ENCODE results near the gene PI4K2A.
"Not testable (repeated sequence)": the region's sequence is repeated elsewhere in the genome, so short reads cannot be mapped to it uniquely, and the experiment has no call there.

PI4K2A gene

DNA sequence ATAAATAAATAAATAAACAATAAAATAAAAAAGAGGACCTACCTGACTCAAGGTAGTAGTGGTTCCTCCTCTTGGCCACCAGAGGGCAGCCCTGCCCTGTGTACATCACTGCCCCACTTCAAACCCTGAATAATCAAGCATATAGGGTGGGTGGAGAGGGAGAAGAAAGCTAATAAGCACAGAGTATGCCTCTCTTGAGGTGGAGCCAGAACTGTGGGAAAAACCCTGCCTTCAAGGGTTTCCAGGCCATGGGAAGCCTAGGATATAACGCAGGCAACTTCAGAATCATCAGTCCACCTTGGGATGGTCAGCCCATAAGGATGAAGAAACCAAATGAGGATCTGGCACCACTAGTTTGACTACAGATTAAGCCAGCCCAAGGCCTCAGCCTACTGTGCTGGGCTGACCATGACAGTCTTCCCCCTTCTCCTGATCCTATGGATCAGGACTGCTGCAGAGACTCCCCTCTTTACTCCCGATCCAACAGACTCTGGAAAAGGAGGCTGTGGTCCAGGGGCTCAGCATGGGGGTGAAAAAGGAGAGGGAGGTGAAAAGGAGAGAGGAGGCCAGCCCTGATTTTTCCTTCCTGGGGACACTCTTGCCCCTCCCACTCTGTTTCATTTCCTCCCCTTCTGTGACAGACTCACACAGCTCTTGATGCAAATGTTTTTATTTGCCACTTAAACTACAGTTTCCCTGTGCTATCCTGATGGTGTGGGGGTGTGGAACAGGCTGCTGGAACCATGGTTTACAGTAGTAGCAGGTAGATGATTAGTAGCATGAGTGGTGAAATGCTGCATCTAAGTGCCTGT lies 36.5 kb downstream of the PI4K2A start:
- peak; percentile 61 to 67 for DNase-seq

DNA sequence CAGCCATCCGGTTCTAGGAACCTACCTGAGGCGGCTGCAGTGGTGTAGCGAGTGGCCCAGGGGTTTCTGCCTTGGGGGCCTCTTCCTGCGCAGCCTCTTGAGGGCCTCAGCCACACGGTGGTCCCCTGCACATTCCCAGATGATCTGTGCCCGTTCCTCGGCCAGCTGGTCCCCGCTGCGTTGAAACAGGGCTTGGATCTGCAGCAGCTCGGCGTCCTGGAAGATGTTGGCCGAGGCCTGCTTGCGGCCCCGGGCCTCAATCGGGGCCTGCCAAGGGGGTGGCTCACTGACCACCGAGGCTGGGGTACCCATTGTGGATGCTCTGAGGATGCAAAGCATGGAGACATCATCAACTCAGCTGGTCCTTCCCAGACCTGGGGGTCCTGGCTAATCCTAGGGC lies 39.1 kb downstream of the PI4K2A start:
- DNase-seq: no peak

GRCh38 chr10:97682042-97682441 lies 41.6 kb downstream of the PI4K2A start:
- no peak for DNase-seq

DNA sequence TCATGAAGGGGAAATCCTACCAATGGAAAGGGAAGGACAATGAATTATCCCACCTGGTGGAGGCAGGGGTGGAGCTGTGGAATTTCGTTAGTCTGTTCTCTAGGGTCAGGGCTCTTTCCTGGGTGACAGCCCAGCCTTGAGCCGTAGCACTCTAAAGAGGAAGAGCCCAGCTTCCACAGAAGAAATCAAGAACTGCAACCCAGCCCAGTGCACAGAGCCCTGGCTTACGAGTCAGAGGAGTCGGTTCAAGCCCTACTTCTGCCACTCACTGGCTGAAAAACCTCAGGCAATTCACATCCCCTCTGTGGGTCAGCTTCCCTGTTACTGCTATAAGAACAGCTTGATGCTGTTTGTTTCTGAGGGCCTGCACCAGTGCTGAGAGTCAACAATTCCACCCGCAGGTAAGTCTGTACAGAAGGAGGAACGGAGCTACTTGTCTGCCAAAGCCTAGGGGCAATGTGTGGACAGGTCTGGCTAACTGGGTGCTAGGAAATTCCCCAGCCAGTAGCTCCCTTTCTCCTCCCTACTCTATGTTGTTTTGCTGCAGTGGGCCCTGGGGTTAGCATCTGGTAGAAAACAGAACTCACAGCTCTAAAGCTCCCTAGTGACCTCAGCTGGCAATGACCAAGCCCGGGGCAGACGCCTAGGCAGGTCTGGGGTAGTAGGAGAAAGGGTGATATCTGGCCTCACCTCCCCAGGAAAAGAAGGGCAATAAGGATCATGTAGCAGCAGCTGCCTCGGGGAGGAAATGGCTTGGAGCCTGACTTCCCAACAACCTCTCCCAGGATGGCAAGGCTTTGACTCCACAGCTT lies 43.3 kb downstream of the PI4K2A start:
- DNase-seq: no peak

- DNase-seq: not testable (repeated sequence)
These were observed 43.9 kb downstream of the PI4K2A start for GRCh38 chr10:97684368-97684713.

GRCh38 chr10:97684866-97685394 lies 44.5 kb downstream of the PI4K2A start:
- DNase-seq: no peak

DNA sequence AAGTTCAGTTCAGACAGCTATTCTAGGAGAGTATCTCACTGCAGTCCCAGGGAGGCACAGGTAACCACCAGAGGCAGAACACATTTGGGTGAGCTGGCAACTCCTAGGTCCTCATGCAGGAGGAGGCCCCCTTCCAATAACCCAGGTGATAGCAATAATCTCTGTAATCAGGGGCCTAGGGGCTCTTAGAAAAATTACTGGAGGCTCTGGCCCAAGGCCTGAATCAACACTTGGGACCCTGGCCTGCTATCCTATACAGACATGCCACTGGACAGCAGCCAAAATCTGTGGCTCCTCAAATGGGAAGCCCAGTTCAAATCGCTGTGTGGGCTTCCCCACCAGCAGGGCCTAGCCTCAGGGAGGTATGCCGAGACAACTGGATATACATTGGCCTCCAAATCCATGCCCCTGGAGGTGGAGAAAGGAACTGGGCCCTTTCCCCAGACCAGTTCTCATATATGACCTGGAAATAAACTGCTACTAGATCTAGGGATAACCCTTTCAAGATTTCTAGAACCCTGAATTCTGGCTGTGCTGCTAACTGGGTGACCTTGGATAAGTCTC lies 45.0 kb downstream of the PI4K2A start:
- DNase-seq: no peak

- peak in 1 of 2 donors; percentile 38 for DNase-seq
These were observed 46.0 kb downstream of the PI4K2A start for GRCh38 chr10:97686301-97686961.

DNA sequence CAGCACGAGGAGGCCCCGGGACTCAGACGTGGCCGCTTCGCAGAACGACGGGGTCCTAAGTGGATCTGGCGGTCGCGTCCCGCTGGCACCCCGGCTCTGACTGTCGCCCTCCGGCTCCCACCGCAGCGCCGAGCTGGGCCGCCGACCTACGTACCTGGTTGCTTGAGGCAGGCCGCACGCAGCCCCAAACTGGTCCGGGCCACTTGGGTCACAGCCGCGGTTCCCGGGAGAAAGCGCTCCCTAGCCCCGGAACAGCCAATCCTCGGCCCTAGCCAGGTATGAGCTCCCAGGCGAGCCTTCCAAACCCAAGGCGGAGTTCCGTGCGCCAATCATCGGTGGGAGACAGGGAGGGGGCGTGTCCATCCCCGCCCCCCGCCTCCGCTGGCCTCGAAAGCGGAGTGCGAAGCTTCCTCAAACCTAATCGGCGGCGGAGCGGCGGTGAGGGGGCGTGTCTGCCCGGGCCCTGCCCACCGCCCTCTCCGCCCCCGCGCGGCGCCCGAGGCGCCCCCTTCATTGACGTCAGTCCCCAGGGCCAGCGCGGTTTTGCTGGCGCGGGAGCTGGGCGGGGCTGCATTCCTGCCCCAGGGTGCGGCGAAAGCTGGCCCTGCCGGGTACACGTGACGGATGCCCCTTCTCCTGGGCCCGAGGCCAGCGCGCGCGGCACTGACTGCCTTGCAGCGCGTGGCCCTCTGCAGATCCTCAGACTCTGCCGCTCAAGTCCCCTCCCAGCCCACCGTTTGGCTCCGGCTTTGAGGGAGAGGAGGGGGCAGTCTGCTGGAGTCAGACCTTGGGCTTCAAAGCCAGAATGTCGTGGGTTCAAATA lies 46.7 kb downstream of the PI4K2A start, which contains the start of gene AVPI1:
AVPI1 (minus strand) TSS at position 280 of the 823 bp plus-strand sequence. CDS start 7,336 bp downstream, outside the sequence.
- DNase-seq: peak; percentile 95 to 97

DNA sequence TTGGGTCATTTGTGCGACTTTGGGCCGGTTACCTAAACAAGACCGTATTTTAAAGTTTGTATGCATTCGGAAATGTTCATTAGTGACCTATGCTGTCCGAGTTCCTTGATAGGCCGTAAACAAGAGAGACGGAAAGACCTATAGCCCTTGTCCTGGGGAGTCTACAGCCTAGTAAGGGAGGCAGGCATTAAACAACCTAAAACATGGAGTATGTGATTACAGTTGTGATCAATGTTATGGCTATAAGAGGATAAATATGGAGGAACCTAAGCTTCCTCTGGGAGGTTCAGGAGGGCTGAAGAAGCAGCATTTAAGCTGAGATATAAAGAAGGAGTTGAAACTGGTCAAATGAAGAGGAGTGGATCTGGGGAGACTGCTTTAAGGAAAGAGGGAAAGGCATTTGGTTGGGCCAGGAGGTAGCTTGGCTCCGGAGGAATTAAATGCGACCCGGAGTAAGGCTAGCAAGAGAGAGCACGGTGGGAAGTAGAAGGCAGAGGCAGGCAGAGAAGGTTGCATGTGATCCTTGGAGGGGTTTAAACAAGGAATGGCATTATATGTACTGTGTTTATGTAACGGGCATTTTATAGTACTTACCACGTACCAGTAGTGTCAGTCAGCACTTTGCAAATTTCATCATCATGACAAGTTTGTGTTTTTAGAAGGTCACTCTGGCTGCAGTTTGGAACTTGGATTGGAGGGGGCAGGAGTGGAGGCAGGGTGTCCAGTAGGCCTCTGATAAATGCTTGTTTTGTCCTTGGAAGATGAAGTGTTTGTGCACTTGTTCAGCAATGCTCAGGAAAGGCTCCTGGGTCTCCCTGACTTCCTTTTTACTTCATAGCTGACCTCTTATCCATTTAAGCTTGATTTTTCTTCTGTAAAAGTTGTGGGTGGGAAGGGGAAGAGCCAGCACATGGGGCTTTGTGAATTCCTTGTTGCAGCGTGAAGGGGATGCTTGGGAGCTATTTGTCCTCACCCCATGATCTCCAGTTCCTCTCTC lies 47.6 kb downstream of the PI4K2A start:
- DNase-seq: no peak

- peak in 1 of 2 donors; percentile 52 for DNase-seq
These were observed 49.1 kb downstream of the PI4K2A start for GRCh38 chr10:97689559-97690020.

GRCh38 chr10:97690133-97690532 lies 49.7 kb downstream of the PI4K2A start:
- no peak for DNase-seq

DNA sequence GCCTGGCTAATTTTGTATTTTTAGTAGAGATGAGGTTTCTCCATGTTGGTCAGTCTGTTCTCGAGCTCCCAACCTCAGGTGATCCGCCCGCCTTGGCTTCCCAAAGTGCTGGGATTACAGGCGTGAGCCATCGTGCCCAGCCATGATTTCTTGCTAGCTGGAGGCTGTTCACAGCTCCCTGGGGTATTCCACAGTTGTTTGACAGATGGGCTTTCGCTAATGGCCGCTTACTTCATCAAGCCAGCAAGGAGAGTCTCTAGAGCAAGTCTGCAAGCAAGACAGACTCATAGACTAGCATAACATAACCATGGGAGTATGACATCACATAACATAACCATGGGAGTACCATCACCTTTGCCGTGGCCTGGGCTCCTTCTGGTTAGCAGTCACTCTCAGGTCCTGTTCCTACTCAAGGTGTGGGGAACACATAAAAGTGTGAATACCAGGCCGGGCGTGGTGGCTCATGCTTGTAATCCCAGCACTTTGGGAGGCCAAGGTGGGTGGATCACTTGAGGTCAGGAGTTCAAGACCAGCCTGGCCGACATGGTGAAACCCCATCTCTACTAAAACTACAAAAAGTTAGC lies 57.7 kb downstream of the PI4K2A start:
- not testable (repeated sequence) for DNase-seq

GRCh38 chr10:97701438-97702069 lies 61.1 kb downstream of the PI4K2A start:
- DNase-seq: peak; percentile 40 to 70

- DNase-seq: no peak
These were observed 63.1 kb downstream of the PI4K2A start for GRCh38 chr10:97703398-97704067.

GRCh38 chr10:97704341-97704740 lies 63.9 kb downstream of the PI4K2A start:
- DNase-seq: no peak

DNA sequence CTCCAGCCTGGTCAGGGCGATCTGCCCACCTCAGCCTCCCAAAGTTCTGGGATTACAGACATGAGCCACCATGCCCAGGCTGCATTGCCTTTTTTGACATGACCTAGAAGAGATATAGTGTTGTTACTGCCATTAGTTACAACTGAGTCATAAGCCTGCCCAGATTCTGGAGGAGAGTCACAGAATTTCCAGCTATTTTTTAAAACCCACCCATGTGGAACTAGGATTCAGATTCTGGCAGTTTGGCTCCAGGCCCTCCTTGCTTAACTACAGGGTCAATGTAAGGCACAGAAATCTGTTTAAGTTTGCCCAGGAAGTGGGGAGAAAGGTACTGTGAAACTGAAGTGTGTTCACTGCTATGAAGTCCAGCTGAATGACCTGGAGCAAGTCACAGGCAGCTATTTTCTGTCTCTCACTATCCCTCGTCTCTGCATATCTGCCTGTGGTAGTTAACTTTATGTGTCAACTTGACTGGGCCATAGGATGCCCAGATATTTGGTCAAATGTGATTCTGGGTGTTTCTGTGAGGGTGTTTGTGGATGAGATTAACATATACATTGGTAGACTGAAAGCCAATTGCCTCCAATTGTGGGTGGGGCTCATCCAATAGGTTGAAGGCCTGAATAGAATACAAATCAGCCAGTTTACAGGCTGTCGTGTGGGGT lies 64.7 kb downstream of the PI4K2A start:
- DNase-seq: no peak

DNA sequence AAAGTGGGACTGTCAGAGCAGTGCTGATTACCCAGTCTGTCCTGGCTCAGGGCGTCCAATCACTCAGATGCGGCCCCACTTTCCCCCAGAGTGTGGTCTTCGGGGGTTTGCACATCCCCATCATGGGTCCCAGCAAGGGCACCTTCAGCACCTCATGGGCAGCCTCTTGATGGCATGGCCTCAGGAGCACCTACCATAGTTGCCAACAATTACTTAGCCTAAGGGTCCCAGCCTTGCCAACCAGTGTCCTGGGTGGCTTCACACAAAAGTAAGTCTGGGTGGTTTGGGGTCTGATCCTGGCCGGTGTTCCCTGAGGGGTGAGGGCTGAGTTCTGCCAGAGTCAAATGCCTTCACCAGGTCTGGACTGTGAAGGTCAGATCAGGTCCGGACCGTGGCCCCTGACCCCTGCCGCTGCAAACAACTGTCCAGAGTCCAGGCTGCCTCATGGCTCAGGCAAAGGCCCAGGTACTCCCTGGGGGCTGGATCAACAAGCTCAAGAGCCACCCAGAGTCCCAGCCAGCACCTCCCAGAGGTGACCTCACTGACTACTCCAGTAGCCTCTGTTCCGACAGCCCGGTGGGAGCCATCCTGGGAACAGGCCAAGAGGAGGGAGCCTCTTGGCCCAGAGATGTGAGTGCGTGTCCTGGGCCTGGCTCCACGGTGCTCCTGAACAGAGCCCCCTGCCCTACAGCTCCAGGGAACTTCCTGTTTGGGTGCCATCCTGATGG lies 66.8 kb downstream of the PI4K2A start:
- DNase-seq: no peak

All from CD4-positive, alpha-beta T cell treated with Interferon alpha-2 for 1 hour (primary cell).